SK-N-SH treated with all-trans-retinoic acid at 6 μM for 48 hours (cell line): ENCODE data around the gene KIAA0753.

ENCODE experiments used
- ARNTL ChIP-seq: fragments of 450-650 bp; formaldehyde crosslinking; IDR thresholded peaks from 2 replicates; pipeline ENCODE4 v1.5.0; 2020; ENCODE audit warnings: low read depth, mild to moderate bottlenecking, moderate library complexity, borderline replicate concordance
- PPARA ChIP-seq: fragments of 250-450 bp; sonication (Bioruptor Pico); IDR thresholded peaks from 2 replicates; pipeline ENCODE4 v1.5.0; 2020; ENCODE audit warnings: mild to moderate bottlenecking, borderline replicate concordance

- TF ChIP-seq ARNTL (CRISPR knock-in tag) (no peak), PPARA (CRISPR knock-in tag) (no peak)
These were observed 79.1 kb downstream of the KIAA0753 start for GRCh38 chr17:6561446-6561845.
